ENCODE data around the gene APCDD1L. TPM values are rescaled to one million over a fixed set of nuclear protein-coding genes. Genes with fewer than 3 reads are reported as not detected.

Gene APCDD1L
- total RNA-seq, 4 donors from 2014 or later, result 0.38 to 0.44 (median 0.41) TPM; not detected in 1

- Histone ChIP-seq H3K4me3 (no peak overlapping the region), H3K36me3 (no peaks in the 10 kb centered on the region), H3K4me1 (peaks cover 0 to 10% (median 0%) of the 10 kb centered on the region in 3 donors), H3K27ac (no peak overlapping the region), H3K9me3 (no peaks in the 10 kb centered on the region), H3K27me3 (peaks cover 0 to 48% (median 0%) of the 10 kb centered on the region in 4 donors)
- no peak for TF ChIP-seq POLR2A (IDR thresholded peaks at IDR 0.05)
- no peak for TF ChIP-seq CTCF (IDR thresholded peaks at IDR 0.05)
- DNase-seq, result no peak
- intact Hi-C loops (cut with DNase I), result no loop called here
- 87 to 100% methylated on average over 2 of the region's 2 CpGs for WGBS, 2 donors
Measured at GRCh38 chr20:58553166-58553696, 38.0 kb upstream of the APCDD1L start.

GRCh38 chr20:58552366-58552934 lies 37.3 kb upstream of the APCDD1L start:
- no peak for DNase-seq

GRCh38 chr20:58551631-58552030 lies 36.4 kb upstream of the APCDD1L start:
- no peak for DNase-seq
- no peak overlapping the region for H3K4me3 ChIP-seq
- intact Hi-C loops (cut with DNase I), result no loop called here

More at GRCh38 chr20:58552366-58552934, 37.3 kb upstream of the APCDD1L start:
- H3K36me3 ChIP-seq, result no peaks in the 10 kb centered on the region
- intact Hi-C loops (cut with DNase I), result no loop called here
- H3K27ac ChIP-seq, result no peak overlapping the region
- TF ChIP-seq CTCF (IDR thresholded peaks at IDR 0.05) (no peak), POLR2A (IDR thresholded peaks at IDR 0.05) (no peak)
- H3K9me3 ChIP-seq, result no peaks in the 10 kb centered on the region
- H3K27me3 ChIP-seq, result peaks cover 0 to 45% (median 0%) of the 10 kb centered on the region in 4 donors
- WGBS, 2 donors, result 67 to 72% methylated on average over 10 of the region's 11 CpGs
- peaks cover 0 to 10% (median 0%) of the 10 kb centered on the region in 3 donors for H3K4me1 ChIP-seq
- no peak overlapping the region for H3K4me3 ChIP-seq

GRCh38 chr20:58550275-58551059 lies 35.3 kb upstream of the APCDD1L start:
- Histone ChIP-seq H3K27me3 (peaks cover 0 to 47% (median 0%) of the 10 kb centered on the region in 4 donors), H3K36me3 (no peaks in the 10 kb centered on the region), H3K27ac (no peak overlapping the region), H3K9me3 (no peaks in the 10 kb centered on the region), H3K4me1 (peaks cover 0 to 10% (median 0%) of the 10 kb centered on the region in 3 donors), H3K4me3 (no peak overlapping the region)
- 51 to 55% methylated on average over 15 to 17 of the region's 17 CpGs for WGBS, 2 donors
- DNase-seq, result no peak
- intact Hi-C loops (cut with DNase I), result no loop called here
- TF ChIP-seq POLR2A (IDR thresholded peaks at IDR 0.05), result no peak
- TF ChIP-seq CTCF (IDR thresholded peaks at IDR 0.05), result no peak

More at GRCh38 chr20:58551631-58552030, 36.4 kb upstream of the APCDD1L start:
- Histone ChIP-seq H3K9me3 (no peaks in the 10 kb centered on the region), H3K36me3 (no peaks in the 10 kb centered on the region), H3K4me1 (peaks cover 0 to 10% (median 0%) of the 10 kb centered on the region in 3 donors), H3K27me3 (peaks cover 0 to 45% (median 0%) of the 10 kb centered on the region in 4 donors), H3K27ac (no peak overlapping the region)
- TF ChIP-seq CTCF (IDR thresholded peaks at IDR 0.05) (no peak), POLR2A (IDR thresholded peaks at IDR 0.05) (no peak)
- WGBS, 2 donors, result 78 to 99% methylated on average over 7 to 8 of the region's 8 CpGs

Measured in esophagus squamous epithelium (tissue), 5 donors.